SK-N-SH (cell line): ENCODE measurements around the gene PSMD10. TPM values are rescaled to one million over a fixed set of nuclear protein-coding genes. Genes with fewer than 3 reads are reported as not detected.

ENCODE experiments used
- CTCF ChIA-PET: fragments of 300-600, 350-600 bp; formaldehyde crosslinking; extraction: SDS; loops from one replicate; lab custom pipeline; 2021; lab: Yijun Ruan, JAX
- POLR2A ChIA-PET: fragments of 350-600 bp; sonication (Branson Sonifier 250); formaldehyde crosslinking; extraction: SDS; loops from one replicate; lab custom pipeline; 2020; ENCODE audit warnings: antibody characterized with exemption, inconsistent platforms; lab: Yijun Ruan, JAX
- DNase-seq: peaks from one replicate; pipeline ENCODE4 v3.0.0; 2012
- H2AFZ ChIP-seq: fragments of 200-600 bp; sonication (generic); 2 replicates; pipeline ENCODE4 v1.8.1; 2016; ENCODE audit warnings: antibody characterized with exemption, mild to moderate bottlenecking, low read depth
- H3F3A ChIP-seq: fragments of 200-600 bp; sonication (generic); replicated peaks from 2 replicates; pipeline ENCODE3; 2016; ENCODE audit warnings: antibody characterized with exemption, mild to moderate bottlenecking; ENCODE audit not compliant: insufficient read depth
- H3K27ac ChIP-seq, 2 experiments: fragments of 200-500 bp in 1 of 2; fragments of 200-600 bp in 1 of 2; sonication (Bioruptor generic) in 1 of 2; sonication (generic), shearing (Covaris generic) in 1 of 2; 2 replicates each; pipeline versions ENCODE4 v1.5.1 to v1.6.1; 2014 to 2016; ENCODE audit warnings: low read depth in 2 of 2, inconsistent platforms in 1 of 2, low read length in 1 of 2, mild to moderate bottlenecking in 1 of 2, mixed read lengths in 1 of 2
- H3K27me3 ChIP-seq: fragments of 200-600 bp; sonication (generic), shearing (Covaris generic); 2 replicates; pipeline ENCODE4 v1.6.1; 2016; ENCODE audit warnings: mixed run types; ENCODE audit not compliant: insufficient read depth
- H3K36me3 ChIP-seq, 2 experiments: fragments of 200-500 bp in 1 of 2; fragments of 200-600 bp in 1 of 2; sonication (Bioruptor generic) in 1 of 2; sonication (generic) in 1 of 2; replicated peaks in 1 of 2; 2 replicates each; pipeline versions ENCODE3 to v1.5.1; 2014 to 2016; ENCODE audit warnings: low read length in 1 of 2, mild to moderate bottlenecking in 1 of 2; ENCODE audit not compliant: insufficient read depth in 2 of 2, control insufficient read depth in 1 of 2
- H3K4me1 ChIP-seq, 2 experiments: fragments of 200-500 bp in 1 of 2; fragments of 200-600 bp in 1 of 2; sonication (Bioruptor generic) in 1 of 2; sonication (generic), shearing (Covaris generic) in 1 of 2; 2 replicates each; pipeline versions ENCODE4 v1.5.1 to v1.6.1; 2014 to 2016; ENCODE audit warnings: low read depth in 1 of 2, low read length in 1 of 2, mixed run types in 1 of 2; ENCODE audit not compliant: insufficient read depth in 2 of 2, control insufficient read depth in 1 of 2
- H3K4me2 ChIP-seq: fragments of 200-600 bp; sonication (generic), shearing (Covaris generic); 2 replicates; pipeline ENCODE4 v1.6.1; 2017; ENCODE audit warnings: mixed run types
- H3K4me3 ChIP-seq, 2 experiments: fragments of 200-500 bp in 1 of 2; fragments of 200-600 bp in 1 of 2; sonication (Bioruptor generic) in 1 of 2; sonication (generic), shearing (Covaris generic) in 1 of 2; 2 replicates each; pipeline versions ENCODE4 v1.5.1 to v1.8.1; 2014 to 2016; ENCODE audit warnings: low read depth in 2 of 2, inconsistent platforms in 1 of 2, low read length in 1 of 2, mild to moderate bottlenecking in 1 of 2, mixed read lengths in 1 of 2, moderate library complexity in 1 of 2
- H3K79me2 ChIP-seq: fragments of 200-600 bp; sonication (generic); 2 replicates; pipeline ENCODE4 v1.8.1; 2017; ENCODE audit warnings: mild to moderate bottlenecking; ENCODE audit not compliant: insufficient read depth
- H3K9ac ChIP-seq: fragments of 200-600 bp; sonication (generic); 2 replicates; pipeline ENCODE4 v1.6.1; 2017; ENCODE audit warnings: mixed run types
- H3K9me2 ChIP-seq: fragments of 200-600 bp; sonication (generic); 2 replicates; pipeline ENCODE4 v1.6.1; 2017; ENCODE audit warnings: mixed run types
- H3K9me3 ChIP-seq: fragments of 200-600 bp; sonication (generic); 2 replicates; pipeline ENCODE4 v1.6.1; 2017; ENCODE audit warnings: mixed run types, mild to moderate bottlenecking, moderate library complexity
- H4K20me1 ChIP-seq: fragments of 200-600 bp; sonication (generic); 2 replicates; pipeline ENCODE4 v1.6.1; 2017; ENCODE audit warnings: mild to moderate bottlenecking, mixed run types; ENCODE audit not compliant: insufficient read depth
- CTCF ChIP-seq: fragments of 200-600 bp; sonication (generic); IDR thresholded peaks from 2 replicates; pipeline ENCODE4 v1.6.1; 2017; ENCODE audit warnings: antibody characterized with exemption, mild to moderate bottlenecking, moderate library complexity
- FOXJ3 ChIP-seq: sonication (generic); formaldehyde crosslinking; IDR thresholded peaks from 2 replicates; pipeline ENCODE4 v1.5.1; 2020; ENCODE audit warnings: mild to moderate bottlenecking, missing genetic modification reagents
- PBX3 ChIP-seq: IDR thresholded peaks from 2 replicates; pipeline ENCODE4; 2012
- USF1 ChIP-seq: IDR thresholded peaks from 2 replicates; pipeline ENCODE4 v1.4.0; 2012; ENCODE audit warnings: low read depth, borderline replicate concordance
- YY1 ChIP-seq: IDR thresholded peaks from 2 replicates; pipeline ENCODE4 v1.4.0; 2012; ENCODE audit warnings: low read depth, mild to moderate bottlenecking
- ZBTB33 ChIP-seq: IDR thresholded peaks from 2 replicates; pipeline ENCODE4 v1.4.0; 2012; ENCODE audit warnings: low read depth, borderline replicate concordance
- WGBS: methylation state at CpG from one replicate; pipeline ENCODE4 v1.1.6; 2017; ENCODE audit warnings: low lambda C conversion rate; 5-methylcytosine and 5-hydroxymethylcytosine counted together
- polyA plus RNA-seq, 3 experiments: library from polyadenylated mRNA; depleted of rRNA; stranded (reverse); fragments of >200 nt; gene quantifications; 2 replicates each; pipeline ENCODE4 v1.2.3, GENCODE V29; 2012

Gene PSMD10
- polyA plus RNA-seq, 1 of the 3 experiments (the other 2 are of a cell fraction): 53.0 TPM

- Histone ChIP-seq H3K36me3 (no peaks in the 10 kb centered on the region), H3K27ac (no peak overlapping the region), H3F3A (no peaks in the 10 kb centered on the region), H3K4me1 (no peaks in the 10 kb centered on the region), H3K79me2 (no peaks in the 10 kb centered on the region), H3K9me2 (no peaks in the 10 kb centered on the region), H3K4me2 (no peak overlapping the region), H3K4me3 (no peak overlapping the region), H4K20me1 (no peaks in the 10 kb centered on the region), H3K9me3 (no peaks in the 10 kb centered on the region), H2AFZ (no peak overlapping the region)
- ChIA-PET POLR2A (no interaction called here), CTCF (interaction anchor here (1.3 to 1.6 kb wide), 6 partner anchors 13 to 68 kb away, joined by 3 to 6 read pairs (median 4); no protein-coding TSS in a partner anchor)
- DNase-seq: peak; percentile 21
- TF ChIP-seq PBX3 (no peak), FOXJ3 (CRISPR knock-in tag) (no peak), CTCF (peak; percentile 62), ZBTB33 (no peak), USF1 (no peak)
- TF ChIP-seq, all 33 proteins: peak for 1
- WGBS: 51% methylated on average over 7 of the region's 7 CpGs
- Histone ChIP-seq H3K27me3 (no peaks in the 10 kb centered on the region), H3K9ac (no peak overlapping the region)
These were observed 47.7 kb upstream of the PSMD10 start for GRCh38 chrX:108138814-108139702.

GRCh38 chrX:108134724-108135123, 43.4 kb upstream of the PSMD10 start:
- no peaks in the 10 kb centered on the region for H3K36me3 ChIP-seq
- TF ChIP-seq YY1 (no peak), ZBTB33 (no peak), CTCF (peak; percentile 14; the same call in 1 of the 2 replicates)
- H3K9ac ChIP-seq: no peak overlapping the region
- WGBS: 57% methylated on average over 1 of the region's 1 CpG
- no peak overlapping the region for H3K4me3 ChIP-seq
- no peaks in the 10 kb centered on the region for H3K4me1 ChIP-seq
- H3K9me3 ChIP-seq: no peaks in the 10 kb centered on the region
- H3K4me2 ChIP-seq: no peak overlapping the region
- H3K9me2 ChIP-seq: no peaks in the 10 kb centered on the region
- no peaks in the 10 kb centered on the region for H3K79me2 ChIP-seq
- H3K27ac ChIP-seq: no peak overlapping the region
- no peaks in the 10 kb centered on the region for H3F3A ChIP-seq
- H2AFZ ChIP-seq: no peak overlapping the region
- no peak for DNase-seq
- POLR2A ChIA-PET: no interaction called here
- H4K20me1 ChIP-seq: no peaks in the 10 kb centered on the region
- CTCF ChIA-PET: no interaction called here
- H3K27me3 ChIP-seq: no peaks in the 10 kb centered on the region
